ENCODE data around the gene SLN.

The SLN gene

DNA sequence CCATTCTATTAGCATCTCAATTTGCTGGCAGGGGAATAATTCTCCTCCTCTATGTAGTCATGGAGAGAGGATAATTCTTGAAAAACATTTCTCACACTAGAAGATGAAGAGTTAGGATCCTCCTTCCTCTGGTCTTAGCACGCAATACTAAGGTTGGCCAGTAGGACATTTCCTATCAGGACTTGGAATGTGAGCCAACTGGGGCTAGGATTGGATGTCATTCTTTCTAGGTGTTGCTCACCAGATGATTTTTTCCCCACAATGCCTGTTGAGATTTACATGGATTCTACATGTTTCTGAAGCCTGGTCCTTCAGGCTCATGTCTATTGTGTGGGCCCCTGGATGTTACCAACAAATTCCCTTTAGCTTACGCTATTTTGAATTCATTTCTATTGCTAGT, 28.0 kb downstream of the SLN start:
- DNase-seq (ENCODE audit: low read depth in 2 of 2): no peak

DNA sequence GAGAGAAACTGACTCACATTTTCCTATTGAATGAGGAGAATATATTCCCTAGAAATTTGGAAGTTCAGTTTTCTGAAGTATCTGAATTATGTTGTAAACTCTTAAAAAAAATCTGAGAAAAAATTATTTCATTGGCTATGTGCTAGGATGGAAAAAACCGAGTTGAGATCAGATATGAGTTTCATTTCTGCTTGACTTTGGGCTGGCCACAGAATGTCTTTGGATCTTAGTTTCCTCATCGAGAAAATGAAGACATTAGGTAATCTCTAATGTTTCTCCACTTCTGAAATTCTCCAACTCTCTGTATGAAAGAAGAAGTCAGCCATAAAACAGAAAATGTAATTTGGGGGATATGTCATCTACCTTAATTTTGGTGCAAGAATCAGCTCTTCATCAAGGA, 28.8 kb downstream of the SLN start:
- DNase-seq (ENCODE audit: low read depth in 2 of 2): no peak

DNA sequence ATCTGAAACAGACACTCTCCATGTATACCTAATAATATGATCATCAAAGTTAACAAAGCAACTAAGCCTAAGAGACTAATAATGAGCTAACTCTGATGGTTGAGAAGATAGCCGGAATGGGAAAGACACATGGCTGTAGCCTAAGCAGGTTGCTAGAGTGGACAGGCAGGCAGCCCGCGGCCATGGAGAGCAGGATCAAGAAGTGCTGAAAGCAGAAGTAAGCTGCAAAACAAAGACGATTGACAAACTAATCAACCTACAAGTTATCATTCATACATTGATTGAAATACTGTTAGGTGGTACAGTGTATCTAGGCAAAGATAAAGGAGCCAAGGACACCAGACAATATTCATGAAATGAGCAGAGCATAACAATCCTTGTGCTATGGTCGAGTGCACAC, 29.3 kb downstream of the SLN start:
- no peak for DNase-seq (ENCODE audit: low read depth in 2 of 2)

DNA sequence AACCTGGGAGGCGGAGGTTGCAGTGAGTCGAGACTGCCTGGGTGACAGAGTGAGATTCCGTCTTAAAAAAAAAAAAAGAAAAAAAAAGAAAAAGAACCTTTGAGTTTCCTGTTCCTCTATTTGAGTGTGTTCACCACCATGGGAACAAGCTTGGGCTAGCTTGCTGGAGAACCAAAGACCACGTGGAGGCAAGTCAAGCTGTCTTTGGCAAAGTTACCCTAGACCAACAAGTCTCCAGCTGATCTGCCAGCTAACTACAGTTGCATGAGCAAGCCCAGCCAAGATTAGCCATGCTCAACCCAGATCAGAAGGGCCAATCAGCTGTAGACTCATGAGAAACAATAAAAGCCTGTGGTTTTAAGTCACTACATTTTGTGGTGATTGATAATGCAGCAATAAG, 29.7 kb downstream of the SLN start:
- DNase-seq (ENCODE audit: low read depth in 2 of 2): no peak

DNA sequence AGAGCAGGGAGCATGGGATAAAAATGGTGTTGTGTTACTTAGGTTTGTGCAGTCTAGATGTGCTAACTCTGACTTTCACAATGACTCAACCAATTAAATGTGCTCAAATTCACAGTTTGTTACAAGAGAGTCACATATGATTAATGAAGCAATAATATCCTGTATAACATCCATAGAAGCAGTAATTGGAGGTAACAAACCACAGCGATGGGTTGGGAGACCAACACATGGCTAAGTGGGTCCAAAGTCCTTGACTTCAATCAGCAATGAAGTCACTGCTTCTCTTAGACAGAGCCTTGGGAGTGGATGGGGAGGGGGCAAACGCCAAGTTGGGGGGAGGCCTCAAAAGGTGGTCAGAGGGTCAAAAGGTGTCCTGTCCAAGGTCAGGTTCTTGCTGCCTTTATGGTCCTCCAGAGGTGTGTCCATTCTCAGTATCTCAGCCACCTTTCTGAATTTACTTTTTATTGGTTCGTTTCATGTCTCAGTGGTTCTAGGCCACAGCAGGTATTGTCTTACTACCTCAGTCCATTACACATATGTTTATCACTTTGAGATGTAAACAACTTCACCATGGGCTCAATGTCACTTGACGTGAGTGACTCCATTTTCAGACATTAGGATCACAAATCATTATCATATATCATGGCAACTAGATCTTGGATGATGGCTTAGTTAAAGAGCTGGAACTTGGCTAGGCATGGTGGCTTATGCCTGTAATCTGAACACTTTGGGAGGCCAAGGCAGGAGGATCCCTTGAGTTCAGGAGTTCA, 32.4 kb downstream of the SLN start:
- no peak for DNase-seq (ENCODE audit: low read depth in 2 of 2)

DNA sequence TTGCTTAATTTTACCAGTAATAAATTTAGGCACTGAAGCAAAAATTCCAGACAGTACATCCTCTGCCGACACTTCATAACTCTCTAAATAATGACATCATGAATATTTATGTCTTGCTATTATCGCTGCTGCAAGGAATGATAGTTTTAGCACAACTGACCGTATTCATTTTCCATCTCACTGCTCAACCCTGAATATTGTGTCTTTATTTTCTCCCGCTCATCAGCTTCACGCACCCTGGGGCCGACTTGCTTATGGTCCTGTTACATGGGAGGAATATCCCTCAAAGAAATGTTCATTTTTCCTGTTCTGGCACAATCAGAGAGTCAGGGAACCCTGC, 33.3 kb downstream of the SLN start:
- no peak for DNase-seq (ENCODE audit: low read depth in 2 of 2)

DNA sequence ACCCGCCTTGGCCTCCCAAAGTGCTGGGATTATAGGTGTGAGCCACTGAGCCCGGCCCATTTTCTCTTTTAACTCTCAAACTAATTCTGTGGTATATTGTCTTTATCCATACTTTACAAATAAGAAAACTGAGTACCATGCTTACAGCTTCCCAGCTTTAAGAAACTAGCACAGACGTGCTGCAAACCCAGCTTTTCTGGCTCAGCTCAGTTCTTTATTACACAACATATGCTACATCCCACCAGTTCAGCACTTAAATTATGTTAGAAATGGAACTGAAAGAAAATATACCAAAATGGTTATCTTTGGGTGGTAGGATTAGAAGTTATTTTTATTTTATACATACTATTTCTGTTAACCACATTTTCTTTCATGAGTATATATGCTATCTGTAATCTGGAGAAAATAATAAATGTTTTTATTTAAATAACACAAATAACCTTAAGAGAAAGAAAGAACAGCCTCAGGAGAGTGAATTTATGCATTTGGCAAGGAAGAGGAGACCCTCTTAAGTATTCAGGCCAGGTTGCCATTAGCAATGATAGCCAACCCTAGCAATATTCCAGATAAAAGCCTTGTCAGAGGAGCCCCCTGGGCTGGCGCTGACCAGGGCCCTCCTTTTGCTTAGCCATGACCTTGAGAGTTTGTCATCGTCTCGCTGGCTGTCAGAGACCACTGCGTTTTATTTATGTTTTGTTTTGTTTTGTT, 33.8 kb downstream of the SLN start:
- DNase-seq (ENCODE audit: low read depth in 2 of 2): no peak

DNA sequence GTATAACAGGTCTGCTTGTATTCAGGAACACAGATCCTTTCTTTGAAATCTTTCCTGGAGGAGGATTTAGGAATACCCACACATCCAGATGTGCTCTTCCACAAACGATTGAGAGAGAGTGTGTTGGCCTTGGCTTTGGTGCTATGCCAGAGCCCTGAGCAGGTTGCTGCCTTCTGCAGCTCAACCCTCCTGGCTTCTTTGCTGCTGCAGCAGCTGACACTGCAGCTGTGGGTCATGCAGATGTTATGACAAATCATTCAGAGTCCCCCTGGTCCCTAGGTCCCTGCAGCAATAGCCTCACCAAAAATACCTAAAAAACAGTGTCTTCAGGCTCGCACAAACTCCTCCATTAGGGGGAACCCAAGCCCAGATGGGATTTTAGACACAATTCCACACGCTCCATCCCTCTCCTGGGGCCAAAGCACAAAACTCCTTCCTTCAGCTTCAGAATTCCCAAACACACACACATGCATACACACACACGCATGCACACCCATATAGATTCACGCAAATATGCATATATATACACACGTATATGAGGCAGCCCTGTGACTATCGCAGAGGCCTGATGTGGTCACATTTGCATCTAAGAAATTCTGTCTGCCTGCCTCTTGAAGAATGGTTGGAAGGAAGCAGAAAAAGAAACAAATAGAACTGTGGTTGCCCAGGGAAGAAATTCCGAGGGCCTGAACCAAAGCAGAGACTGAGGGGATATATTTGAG, 35.4 kb downstream of the SLN start:
- no peak for DNase-seq (ENCODE audit: low read depth in 2 of 2)

DNA sequence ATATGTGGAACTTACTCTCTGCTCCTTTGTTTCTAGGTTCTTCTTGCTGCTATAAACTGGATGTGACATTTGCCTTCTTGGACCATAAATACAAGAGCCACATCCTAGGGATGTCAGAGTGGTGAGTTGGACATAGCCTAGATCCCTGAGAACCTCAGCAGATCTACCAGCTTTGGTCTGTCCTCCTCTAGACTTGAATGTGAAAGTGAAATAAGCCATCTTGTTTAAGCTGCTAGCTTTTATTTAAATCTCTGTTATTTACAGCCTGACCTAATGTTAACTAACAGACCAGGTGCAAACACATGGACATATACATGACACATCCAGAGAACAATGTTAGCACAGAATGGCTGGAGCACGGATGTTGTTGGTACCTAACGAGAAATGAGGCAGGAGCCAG, 36.0 kb downstream of the SLN start:
- no peak for DNase-seq (ENCODE audit: low read depth in 2 of 2)

DNA sequence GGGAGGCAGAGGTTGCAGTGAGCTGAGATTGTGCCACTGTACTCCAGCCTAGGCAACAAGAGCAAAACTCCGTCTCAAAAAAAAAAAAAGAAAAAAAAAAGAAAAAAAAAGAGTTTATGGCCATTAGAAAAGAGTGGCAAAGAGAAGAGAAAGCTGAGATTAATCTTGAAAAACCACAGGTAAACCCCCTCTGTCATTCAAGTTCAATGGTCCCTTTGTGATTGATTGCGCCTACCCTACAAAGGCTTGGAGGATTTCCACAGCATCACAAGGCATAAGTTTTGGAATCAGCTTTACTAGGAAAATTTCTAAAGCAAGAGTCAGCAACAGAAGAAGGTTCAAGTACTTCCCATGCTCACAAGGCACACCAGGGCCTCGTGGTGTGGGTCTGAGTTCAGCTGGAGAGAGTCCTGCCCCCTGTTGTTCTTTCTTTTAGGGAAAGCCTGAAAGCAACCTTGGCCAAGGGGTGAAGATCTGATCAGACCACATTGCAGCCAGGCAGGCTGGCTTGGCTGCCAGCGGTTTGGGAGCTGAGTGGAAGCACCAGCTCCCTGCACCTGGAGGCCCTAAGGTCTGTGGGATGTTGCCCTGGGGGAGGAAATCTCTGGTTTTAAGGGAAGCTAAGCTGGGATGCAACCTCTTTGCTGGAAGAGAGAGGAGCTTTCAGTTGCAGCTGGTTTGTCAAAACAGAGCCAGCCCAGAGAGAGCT, 41.8 kb downstream of the SLN start:
- DNase-seq (ENCODE audit: low read depth in 2 of 2): no peak

DNA sequence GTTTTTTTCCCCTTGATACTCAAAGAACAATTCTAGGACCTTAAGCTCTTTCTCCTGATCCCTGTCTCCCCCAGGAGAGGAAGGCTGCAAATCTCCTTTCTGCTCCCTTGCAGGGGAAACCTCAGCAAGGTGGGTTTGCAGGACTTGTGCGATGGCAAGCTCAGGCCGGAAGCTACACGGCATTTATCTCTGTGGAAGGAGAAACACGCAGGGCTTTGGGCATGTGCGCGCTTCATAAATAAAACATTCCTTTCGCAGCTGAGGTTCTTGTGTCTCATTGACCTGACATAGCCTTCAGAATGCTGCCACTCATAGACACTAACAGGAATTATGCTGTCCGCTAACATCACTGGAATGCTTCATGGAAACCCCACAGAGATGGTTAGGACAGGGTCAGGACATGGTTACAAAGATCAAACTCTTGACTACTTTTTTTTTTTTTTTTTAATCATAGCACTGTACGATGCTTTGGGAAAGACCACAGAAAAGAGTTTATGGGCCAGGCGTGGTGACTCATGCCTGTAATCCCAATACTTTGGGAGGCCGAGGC, 42.6 kb downstream of the SLN start:
- DNase-seq (ENCODE audit: low read depth in 2 of 2): no peak

DNA sequence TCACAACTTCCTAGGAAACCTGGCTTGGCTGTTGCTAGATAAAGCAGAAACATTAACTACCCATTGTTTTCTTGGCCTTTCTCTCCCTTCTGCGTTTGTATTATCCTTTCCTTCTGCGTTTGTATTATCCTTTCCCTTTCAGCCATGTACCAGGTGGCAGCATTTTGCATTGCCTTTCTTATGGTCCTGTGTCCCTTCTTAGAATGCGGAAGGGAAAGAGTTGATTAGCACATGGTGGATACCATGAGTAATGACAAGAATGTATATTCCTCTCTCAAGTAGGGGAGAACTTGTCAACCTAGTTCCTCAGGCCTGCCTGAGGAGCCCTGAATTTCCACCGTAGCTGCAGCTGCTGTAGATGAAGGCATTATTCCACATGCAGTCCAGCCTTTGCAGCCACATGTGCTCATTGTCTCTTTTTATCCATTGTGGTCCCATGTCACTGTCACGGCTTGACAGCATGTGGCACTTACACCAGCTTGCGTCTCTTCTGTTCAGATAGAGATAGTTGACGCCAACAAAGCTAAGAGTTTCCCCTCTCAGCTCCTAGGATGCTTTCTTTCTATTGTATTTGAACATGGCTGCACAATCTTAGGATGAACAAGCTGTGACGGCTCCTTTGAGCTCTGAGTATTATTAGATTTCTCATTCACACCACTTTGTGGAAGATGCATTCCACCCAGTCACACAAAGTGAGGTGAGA, 44.8 kb downstream of the SLN start:
- DNase-seq (ENCODE audit: low read depth in 2 of 2): no peak

DNA sequence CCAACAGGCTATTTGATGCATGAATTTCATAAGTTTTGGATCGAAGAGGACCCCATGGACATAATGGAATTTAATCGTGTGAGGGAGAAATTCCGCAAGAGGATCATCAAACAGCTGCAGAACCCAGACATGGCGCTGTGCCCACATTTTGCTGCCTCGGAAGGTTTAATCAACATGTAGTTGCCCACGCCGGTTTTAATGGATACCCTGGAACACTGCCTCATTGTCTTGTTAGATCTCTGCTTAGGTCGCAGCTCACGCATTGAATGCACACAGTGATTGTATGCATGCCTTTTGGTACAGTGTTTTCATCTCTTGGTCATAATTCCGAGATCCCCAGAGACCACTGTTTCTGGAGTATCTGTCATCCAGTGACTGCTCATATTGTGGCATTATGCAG, 46.8 kb downstream of the SLN start:
- no peak for DNase-seq (ENCODE audit: low read depth in 2 of 2)

DNA sequence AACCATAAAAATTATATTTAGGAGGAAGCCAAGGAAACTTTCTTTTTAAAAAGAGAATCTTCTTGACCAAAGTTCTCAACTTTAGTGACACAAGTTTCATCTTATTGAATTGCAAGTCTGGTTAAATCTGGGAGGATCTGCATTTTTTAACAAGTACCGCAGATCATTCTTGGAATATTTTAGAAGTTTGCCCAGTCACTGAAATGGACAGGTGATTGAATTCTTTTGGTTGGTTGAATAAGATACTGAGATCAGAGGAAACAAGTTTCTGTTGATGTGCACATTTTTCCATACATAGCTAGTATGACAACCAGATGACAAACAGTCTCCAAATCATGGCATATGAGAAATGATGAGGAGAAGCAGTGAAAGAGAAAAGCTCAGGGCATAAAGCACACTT, 50.2 kb downstream of the SLN start:
- DNase-seq (ENCODE audit: low read depth in 2 of 2): no peak

DNA sequence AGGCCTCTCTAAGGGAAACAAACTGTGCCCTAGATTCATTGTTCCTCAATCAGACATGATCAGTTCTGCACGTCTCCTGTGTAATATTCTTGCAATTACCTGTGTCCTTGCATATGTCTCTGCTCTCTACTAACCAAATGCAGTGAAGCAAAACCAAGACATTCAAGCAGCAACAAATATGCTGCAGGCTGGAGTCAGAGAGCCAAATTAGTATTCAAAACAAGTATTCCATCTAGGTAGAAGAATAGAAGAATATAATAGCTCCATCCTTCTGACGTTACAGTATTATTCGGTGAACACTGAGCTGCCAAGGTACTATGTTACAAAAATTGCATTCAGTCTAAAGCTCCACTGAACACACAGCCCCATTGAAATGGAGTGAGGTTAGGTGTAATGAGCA, 51.8 kb downstream of the SLN start:
- no peak for DNase-seq (ENCODE audit: low read depth in 2 of 2)

DNA sequence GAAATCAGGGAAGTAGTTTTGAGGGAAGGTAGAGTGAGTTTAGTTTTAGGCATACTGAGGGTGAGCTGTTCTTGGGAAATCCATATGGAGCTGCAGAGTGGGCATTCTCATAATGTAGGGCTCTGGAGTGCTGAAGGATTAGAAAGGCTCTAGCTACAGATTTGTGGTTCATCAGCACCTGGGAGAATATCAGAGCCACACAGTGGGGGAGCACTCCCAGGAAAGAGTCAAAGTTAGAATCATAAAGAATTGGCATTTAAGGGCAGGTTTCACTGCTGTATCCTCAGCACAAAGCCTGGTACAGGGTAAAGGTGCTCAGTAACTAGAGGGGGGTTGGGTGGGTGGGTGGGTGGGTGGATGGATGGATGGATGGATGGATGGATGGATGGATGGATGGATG, 52.5 kb downstream of the SLN start:
- no peak for DNase-seq (ENCODE audit: low read depth in 2 of 2)
